Lower leg skin (tissue), 3 donors: Measurements from ENCODE around the gene CRMP1.

Experiments
- POLR2A ChIP-seq, 2 donors: fragments of 450-650 bp; IDR thresholded peaks; one replicate each; pipeline ENCODE4 v1.6.1; 2016 to 2017; ENCODE audit warnings: antibody characterized with exemption in 2 of 2, mild to moderate bottlenecking in 1 of 2, moderate library complexity in 1 of 2
- TF ChIP-seq, protein P1 (sequence below), 3 donors: fragments of 450-650 bp; IDR thresholded peaks; one replicate each; pipeline ENCODE4 v1.5.1; 2016; ENCODE audit warnings: antibody characterized with exemption in 3 of 3, mild to moderate bottlenecking in 3 of 3, moderate library complexity in 2 of 3

DNA sequence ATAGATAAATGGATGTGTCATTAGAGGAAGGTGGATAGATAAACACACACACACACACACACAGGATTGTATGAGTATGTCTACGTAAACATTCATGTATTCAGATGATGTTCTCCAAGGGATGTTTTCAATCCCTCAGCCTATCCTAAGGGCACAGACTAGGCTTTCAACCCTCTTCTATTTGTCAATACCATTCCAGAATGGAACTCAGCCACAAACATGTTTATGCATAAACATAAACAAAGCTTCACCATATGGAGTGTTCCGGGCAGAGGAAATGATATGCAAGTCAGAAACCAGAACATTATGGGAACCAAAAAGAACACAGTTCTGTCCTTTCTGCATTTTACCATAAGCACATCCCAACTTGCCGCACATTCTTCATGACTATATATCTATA lies 25.0 kb downstream of the CRMP1 start:
- no peak for TF ChIP-seq POLR2A (IDR thresholded peaks at IDR 0.05)
- TF ChIP-seq, protein P1, sequence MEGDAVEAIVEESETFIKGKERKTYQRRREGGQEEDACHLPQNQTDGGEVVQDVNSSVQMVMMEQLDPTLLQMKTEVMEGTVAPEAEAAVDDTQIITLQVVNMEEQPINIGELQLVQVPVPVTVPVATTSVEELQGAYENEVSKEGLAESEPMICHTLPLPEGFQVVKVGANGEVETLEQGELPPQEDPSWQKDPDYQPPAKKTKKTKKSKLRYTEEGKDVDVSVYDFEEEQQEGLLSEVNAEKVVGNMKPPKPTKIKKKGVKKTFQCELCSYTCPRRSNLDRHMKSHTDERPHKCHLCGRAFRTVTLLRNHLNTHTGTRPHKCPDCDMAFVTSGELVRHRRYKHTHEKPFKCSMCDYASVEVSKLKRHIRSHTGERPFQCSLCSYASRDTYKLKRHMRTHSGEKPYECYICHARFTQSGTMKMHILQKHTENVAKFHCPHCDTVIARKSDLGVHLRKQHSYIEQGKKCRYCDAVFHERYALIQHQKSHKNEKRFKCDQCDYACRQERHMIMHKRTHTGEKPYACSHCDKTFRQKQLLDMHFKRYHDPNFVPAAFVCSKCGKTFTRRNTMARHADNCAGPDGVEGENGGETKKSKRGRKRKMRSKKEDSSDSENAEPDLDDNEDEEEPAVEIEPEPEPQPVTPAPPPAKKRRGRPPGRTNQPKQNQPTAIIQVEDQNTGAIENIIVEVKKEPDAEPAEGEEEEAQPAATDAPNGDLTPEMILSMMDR (IDR thresholded peaks at IDR 0.05), result no peak
